Measurements from ENCODE around the gene NBAS. TPM values are rescaled to one million over a fixed set of nuclear protein-coding genes. Genes with fewer than 3 reads are reported as not detected.

NBAS gene
- total and polyA plus RNA-seq, 9 of the 15 experiments (the other 6 are each of a cell fraction or from before 2014, with no cell fraction given) = 15.3 to 94.4 (median 69.9) TPM

GRCh38 chr2:15460112-15460620 lies 101.0 kb downstream of the NBAS start:
- Histone ChIP-seq H3K9me1 (ENCODE audit: control insufficient read depth, insufficient read depth, low read length) (no peaks in the 10 kb centered on the region), H3K4me1 (replicated peaks in 1 of 2; ENCODE audit: control insufficient read depth in 2 of 2, insufficient read depth in 2 of 2, low read length in 2 of 2) (no peaks in the 10 kb centered on the region), H3K27ac (ENCODE audit: extremely low read depth, low read depth, low read length) (no peak overlapping the region), H3K36me3 (ENCODE audit: control insufficient read depth, insufficient read depth, low read length) (peaks cover 92% of the 10 kb centered on the region), H3K9ac (ENCODE audit: insufficient read depth in 1 of 2, low read depth in 2 of 2, low read length in 2 of 2) (no peak overlapping the region), H3K79me2 (ENCODE audit: control insufficient read depth, insufficient read depth, low read length) (no peaks in the 10 kb centered on the region), H4K20me1 (replicated peaks; ENCODE audit: control insufficient read depth, insufficient read depth, low read length) (no peaks in the 10 kb centered on the region), H2AFZ (ENCODE audit: low read depth, low read length) (no peak overlapping the region), H3K9me3 (replicated peaks; ENCODE audit: control insufficient read depth, insufficient read depth, low read depth, low read length) (no peaks in the 10 kb centered on the region), H3K4me3 (no peak overlapping the region), H3K27me3 (ENCODE audit: control insufficient read depth in 2 of 2, insufficient read depth in 2 of 2, low read length in 2 of 2) (no peaks in the 10 kb centered on the region), H3K4me2 (ENCODE audit: insufficient read depth, low read length) (no peak overlapping the region)
- no peak for ATAC-seq
- in situ Hi-C loops (cut with MboI) (no loop called here), intact Hi-C loops (cut with micrococcal nuclease) (no loop called here)
- no peak for FAIRE-seq
- WGBS (ENCODE audit: insufficient coverage, low coverage, missing lambda C conversion rate) = 82% methylated on average over 1 of the region's 1 CpG
- no peak for DNase-seq (ENCODE audit: extremely low read depth in 1 of 4, low spot score in 3 of 4)
- ChIA-PET CTCF (ENCODE audit: low intra/inter-chr PET ratio) (no interaction called here), POLR2A (interaction anchor here (0.7 kb wide), 1 partner anchor 10 kb away, joined by 3 read pairs; no protein-coding TSS in a partner anchor)
- no TSS peak for BruUV-seq (replicated peaks)
- no peak for TF ChIP-seq MEF2A (IDR thresholded peaks at IDR 0.05; ENCODE audit: control insufficient read depth, low read depth, low read length)
- no peak for TF ChIP-seq PRDM10 (IDR thresholded peaks at IDR 0.05; ENCODE audit: partially characterized antibody)
- no peak for TF ChIP-seq TEAD2 (tag; IDR thresholded peaks at IDR 0.05)
- no peak for TF ChIP-seq TGIF2 (CRISPR knock-in tag; IDR thresholded peaks at IDR 0.05)
- TF ChIP-seq NCOA1 (IDR thresholded peaks at IDR 0.05; ENCODE audit: low read depth) = no peak
- TF ChIP-seq, protein P1, sequence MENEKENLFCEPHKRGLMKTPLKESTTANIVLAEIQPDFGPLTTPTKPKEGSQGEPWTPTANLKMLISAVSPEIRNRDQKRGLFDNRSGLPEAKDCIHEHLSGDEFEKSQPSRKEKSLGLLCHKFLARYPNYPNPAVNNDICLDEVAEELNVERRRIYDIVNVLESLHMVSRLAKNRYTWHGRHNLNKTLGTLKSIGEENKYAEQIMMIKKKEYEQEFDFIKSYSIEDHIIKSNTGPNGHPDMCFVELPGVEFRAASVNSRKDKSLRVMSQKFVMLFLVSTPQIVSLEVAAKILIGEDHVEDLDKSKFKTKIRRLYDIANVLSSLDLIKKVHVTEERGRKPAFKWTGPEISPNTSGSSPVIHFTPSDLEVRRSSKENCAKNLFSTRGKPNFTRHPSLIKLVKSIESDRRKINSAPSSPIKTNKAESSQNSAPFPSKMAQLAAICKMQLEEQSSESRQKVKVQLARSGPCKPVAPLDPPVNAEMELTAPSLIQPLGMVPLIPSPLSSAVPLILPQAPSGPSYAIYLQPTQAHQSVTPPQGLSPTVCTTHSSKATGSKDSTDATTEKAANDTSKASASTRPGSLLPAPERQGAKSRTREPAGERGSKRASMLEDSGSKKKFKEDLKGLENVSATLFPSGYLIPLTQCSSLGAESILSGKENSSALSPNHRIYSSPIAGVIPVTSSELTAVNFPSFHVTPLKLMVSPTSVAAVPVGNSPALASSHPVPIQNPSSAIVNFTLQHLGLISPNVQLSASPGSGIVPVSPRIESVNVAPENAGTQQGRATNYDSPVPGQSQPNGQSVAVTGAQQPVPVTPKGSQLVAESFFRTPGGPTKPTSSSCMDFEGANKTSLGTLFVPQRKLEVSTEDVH (IDR thresholded peaks at IDR 0.05; ENCODE audit: low read depth, partially characterized antibody) = no peak
- no peak for TF ChIP-seq CTBP1 (IDR thresholded peaks at IDR 0.05; ENCODE audit: borderline replicate concordance)
- TF ChIP-seq IRF2 (CRISPR knock-in tag; IDR thresholded peaks at IDR 0.05) = no peak
- no peak for TF ChIP-seq U2AF2 (optimal IDR thresholded peaks at IDR 0.05; ENCODE audit: low read depth, low read length)
- no peak for TF ChIP-seq KDM4B (IDR thresholded peaks at IDR 0.05; ENCODE audit: borderline replicate concordance in 2 of 2, low read depth in 1 of 2)
- TF ChIP-seq PRPF4 (IDR thresholded peaks at IDR 0.05; ENCODE audit: insufficient read depth, low read depth, low read length, poor library complexity, severe bottlenecking) = no peak
- TF ChIP-seq ZNF507 (tag; conservative IDR thresholded peaks at IDR 0.05) = no peak
- no peak for TF ChIP-seq TEAD1 (CRISPR knock-in tag; IDR thresholded peaks at IDR 0.05)
- no peak for TF ChIP-seq ZFP1 (CRISPR knock-in tag; IDR thresholded peaks at IDR 0.05)

Measured in K562 (cell line).